ENCODE measurements around the gene DRD2. TPM values are rescaled to one million over a fixed set of nuclear protein-coding genes. Genes with fewer than 3 reads are reported as not detected.

Gene DRD2
- total RNA-seq, 2 experiments from 2014 or later = not detected

GRCh38 chr11:113363406-113363805 is 111.8 kb downstream of the DRD2 start:
- Mint-ChIP-seq H3K27me3 (no peaks in the 10 kb centered on the region), H3K27ac (no peak overlapping the region), H3K9me3 (no peaks in the 10 kb centered on the region), H3K36me3 (ENCODE audit: low read depth) (peaks cover 1% of the 10 kb centered on the region), H3K4me1 (ENCODE audit: low read depth) (peaks cover 20% of the 10 kb centered on the region), H3K4me3 (no peak overlapping the region)
- ATAC-seq (no peak), DNase-seq (no peak)
- ChIA-PET POLR2A (no interaction called here), CTCF (no interaction called here)
- intact Hi-C loops (cut with micrococcal nuclease) = no loop called here
- no peak for TF ChIP-seq CTCF (IDR thresholded peaks at IDR 0.05)

Small RNA genes within 50 kb of the gene (microRNA-seq; reads per million reads assigned to microRNA genes)
- gene MIR4301 (ENCODE audit: borderline microRNAs expressed, borderline replicate concordance) = not detected

Other genes with a start within 250 kb of the DRD2 start
- gene TTC12, start 160.8 kb downstream of the DRD2 start, total RNA-seq = 1 to 10 TPM; 5.7 to 6.7 TPM
- not detected for gene ANKK1, start 87.6 kb downstream of the DRD2 start, total RNA-seq
- 1 to 10 TPM in 1 of 2 experiments, under 1 TPM in 1; 0.85 to 1.0 TPM for gene TMPRSS5, start 230.9 kb upstream of the DRD2 start, total RNA-seq

Measured in activated CD8-positive, alpha-beta T cell treated with anti-CD3 and anti-CD28 coated beads for 36 hours (primary cell).